CD1c-positive myeloid dendritic cell (primary cell): Measurements from ENCODE around the gene ZNF496.
"Not testable (repeated sequence)": the region's sequence is repeated elsewhere in the genome, so short reads cannot be mapped to it uniquely, and the experiment has no call there.

Experiments
- DNase-seq: peaks from one replicate; pipeline ENCODE4 v3.0.0-alpha.2; 2016; ENCODE audit errors: extremely low spot score

The ZNF496 gene

DNA sequence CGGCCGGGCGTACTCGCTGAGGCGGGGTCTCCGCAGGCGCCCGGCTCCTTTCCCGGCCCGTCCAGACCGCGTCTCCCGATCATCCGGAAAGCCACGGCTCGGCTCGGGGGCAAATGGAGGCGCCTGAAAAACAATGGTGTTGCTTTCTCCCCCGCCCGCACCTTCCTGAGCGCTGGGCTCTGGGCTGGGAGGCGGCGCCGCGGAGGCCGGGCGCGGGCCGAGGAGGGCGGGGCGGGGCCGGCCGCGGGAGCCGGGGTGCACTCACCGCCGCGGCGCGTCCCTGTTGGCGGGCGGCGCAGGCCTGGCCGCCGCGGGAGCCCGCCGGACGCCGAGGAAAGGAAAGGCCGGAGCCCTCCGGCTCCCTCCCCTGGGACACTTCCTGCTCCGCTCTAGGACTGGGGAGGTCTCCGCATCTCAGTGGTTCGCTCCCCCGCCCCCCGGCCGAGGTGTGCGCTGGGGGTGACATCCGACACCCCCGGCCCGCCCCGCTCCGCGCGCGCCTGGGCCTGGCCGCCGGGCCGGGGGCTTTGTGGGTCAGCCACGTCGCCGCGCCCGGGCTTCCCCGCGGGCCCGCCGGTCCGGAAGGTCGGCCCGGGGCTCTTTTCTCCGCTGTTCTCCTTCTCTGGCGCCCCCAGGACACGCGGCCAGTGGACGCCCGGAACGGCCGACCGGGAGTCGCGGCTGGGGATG, at the start of gene ZNF496:
Gene ZNF496 (minus strand): TSS at position 343 of the 690 bp plus-strand sequence. CDS start 2,289 bp downstream, outside the sequence.
- DNase-seq = peak; percentile 56

DNA sequence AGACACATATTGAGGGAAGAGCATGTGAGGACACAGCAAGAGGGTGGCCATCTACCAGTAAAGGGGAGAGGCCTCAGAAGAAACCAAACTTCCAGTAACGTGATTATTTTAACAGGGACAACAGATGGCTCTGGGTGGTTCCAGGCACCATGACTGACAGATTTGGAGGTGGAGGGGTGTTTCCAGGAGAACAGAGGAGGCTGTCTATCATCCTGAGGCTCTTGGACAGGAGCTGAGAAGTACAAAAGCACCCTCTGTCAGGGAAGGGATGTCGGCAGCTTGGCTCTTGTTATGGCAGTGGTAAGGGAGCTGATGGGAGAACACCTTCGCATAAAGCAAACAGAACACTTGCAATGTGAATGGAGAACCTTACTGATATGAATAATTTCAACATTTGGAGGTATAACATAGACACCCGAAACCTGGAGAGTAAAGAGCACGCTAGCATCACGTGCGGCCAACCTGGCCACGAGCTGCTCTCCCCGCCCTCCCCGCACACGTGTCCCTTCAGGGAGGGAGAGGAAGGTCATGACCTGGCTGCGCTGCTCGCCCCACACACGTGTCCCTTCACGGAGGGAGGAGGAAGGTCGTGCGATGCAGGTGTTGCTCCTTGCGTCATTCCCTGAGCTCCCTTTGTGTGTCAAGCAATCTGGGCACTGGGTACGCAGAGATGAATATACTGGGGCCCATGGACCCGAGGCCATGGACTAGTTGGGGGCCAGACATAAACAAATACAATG, 46.8 kb upstream of the ZNF496 start:
- no peak for DNase-seq

DNA sequence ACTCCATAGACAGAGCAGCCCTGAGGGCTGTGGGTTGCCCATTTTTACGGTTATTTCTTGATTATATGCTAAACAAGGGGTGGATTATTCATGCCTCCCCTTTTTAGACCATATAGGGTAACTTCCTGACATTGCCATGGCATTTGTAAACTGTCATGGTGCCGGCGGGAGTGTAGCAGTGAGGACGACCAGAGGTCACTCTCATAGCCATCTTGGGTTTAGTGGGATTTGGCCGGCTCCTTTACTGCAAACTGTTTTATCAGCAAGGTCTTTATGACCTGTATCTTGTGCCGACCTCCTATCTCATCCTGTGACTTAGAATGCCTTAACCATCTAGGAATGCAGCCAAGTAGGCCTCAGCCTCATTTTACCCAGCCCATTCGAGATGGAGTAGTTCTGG, 46.0 kb upstream of the ZNF496 start:
- DNase-seq = not testable (repeated sequence)

DNA sequence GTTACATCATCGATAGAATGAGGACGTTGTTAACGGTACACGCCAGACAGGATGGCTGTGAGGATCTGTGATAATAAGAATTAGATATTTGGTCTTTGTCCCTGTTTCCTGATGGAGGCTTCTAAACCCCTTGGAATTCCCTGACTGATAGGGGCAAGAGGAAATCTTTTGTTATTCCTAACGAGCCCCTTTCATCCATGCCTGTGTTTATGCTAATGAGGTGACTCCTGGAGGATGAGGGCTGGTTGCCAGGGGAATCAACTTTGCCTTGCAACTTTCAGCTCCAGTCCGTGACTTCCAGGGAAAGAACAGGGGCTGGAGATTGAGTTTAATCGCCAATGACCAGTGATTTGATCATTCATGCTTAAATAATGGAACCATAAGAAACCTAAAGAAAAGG, 45.0 kb upstream of the ZNF496 start:
- no peak for DNase-seq

DNA sequence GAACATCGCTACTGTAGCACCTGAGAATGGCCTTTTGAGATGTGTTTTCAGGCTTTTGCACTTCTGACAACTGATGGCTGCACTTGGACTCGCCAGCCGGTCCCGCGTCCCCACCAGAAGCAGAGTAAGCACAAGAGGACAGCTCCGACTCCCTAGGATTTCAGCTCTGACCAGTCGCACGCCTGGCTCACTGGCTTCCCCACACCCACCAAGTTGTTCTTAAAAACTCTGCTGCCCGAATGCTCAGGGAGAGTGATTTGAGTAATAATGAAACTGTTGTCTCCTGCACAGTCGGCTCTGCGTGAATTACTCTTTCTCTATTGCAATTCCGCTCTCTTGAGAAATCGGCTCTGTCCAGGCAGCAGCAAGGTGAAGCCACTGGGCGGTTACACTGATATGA, 44.1 kb upstream of the ZNF496 start:
- DNase-seq = no peak

DNA sequence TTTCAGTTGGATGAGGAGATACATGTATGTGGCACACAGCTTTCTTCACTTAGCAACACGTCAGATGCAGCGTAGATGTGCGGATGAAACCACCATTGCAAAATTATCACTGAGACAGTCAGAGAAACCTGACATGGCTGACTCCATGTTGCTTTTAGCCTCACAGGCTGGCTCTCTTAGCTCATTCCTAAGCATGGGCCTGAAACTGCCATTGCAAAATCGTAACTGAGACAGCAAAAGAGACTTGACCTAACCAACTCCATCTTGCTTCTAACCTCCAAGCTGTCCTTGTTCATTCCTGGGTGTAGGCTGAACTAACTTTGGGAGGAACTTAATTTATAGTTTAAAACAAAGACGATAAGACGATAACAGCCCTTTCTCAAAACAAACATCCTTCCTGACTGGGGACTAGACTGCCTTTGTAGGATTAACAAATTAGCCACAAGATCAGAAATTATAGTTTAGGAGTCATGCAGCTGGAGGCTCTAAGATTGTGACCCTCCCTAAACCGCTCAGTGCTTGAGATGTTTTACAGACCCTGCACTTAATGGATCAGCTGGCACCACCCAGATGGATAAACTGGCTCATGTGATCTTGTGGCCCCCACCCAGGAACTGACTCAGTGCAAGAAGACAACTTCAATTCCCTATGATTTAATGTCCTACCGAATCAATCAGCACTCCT, 43.1 kb upstream of the ZNF496 start:
- DNase-seq = not testable (repeated sequence)

DNA sequence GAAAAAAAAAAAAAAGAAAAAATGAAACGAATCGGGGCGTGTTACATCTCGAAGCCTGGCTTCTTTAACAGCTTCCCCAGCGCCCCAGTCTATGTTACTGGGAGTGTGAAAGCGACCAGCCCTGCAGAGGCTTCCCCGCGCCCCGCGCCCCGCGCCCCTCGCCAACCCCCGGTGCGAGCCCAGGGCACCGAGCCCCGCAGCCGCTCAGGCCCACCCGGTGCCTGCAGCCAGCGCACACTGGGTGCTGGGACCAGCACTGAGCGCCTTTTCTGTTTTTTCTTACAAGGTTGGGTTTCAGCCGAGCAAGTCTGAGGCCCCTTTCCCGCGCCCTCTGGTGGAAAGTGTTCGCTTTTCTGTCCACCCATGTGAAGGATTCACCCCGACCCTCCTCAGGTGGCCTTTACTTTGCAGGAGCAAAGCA, 42.1 kb upstream of the ZNF496 start:
- DNase-seq = peak; percentile 69

DNA sequence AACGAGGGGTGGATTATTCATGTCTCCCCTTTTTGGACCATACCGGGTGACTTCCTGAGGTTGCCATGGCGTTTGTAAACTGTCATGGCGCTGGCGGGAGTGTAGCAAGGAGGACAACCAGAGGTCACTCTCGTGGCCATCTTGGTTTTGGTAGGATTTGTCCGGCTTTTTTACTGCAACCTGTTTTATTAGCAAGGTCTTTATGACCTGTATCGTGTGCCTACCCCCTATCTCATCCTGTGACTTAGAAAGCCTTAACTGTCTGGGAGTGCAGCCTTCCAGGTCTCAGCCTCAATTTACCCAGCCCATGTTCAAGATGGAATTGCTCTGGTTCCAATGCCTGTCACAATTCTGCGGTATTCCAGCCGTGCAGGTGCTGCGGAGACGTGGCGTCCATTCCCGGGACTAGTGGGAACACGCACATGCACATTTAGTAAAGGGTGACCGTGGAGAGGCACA, 40.2 kb upstream of the ZNF496 start:
- no peak for DNase-seq

DNA sequence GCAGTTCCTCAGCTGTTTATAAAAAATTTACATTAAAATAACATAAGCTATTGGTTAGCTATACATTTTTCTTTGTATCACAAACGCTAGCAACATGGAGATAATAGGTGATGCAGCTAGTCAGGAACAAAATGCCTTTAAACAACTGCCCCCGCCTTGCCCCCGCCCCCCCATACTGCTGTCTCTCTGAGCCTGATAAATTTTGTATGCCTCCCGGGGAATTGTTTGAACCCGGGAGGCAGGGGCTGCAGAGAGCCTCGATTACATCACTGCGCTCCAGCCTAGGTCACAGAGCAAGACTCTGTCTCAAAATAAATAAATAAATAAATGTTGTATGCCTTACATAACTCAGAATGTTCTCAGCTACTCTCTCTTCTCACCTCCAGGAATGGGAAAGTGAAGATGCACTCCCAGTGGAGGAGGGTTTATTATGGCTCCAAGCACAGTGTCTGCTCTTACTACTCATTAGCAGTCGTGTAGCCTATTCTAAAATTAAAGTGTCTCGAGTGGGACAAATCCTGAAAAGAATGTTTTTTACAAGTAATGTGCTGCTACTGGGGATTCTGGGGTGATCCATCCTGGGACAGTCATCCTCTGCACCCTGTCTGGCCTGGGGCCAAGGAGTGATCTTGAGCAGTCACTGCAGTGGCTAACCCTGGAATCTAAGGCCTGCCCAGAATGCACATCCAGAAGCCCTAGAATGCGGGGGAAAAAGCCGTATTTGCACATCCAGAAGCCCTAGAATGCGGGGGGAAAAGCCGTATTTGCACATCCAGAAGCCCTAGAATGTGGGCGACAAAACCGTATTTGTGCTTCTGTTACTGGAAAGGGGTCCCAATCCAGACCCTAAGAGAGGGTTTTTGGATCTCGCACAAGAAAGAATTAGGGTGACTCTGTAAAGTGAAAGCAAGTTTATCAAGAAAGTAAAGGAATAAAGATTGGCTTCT, 39.4 kb upstream of the ZNF496 start:
- DNase-seq = no peak

DNA sequence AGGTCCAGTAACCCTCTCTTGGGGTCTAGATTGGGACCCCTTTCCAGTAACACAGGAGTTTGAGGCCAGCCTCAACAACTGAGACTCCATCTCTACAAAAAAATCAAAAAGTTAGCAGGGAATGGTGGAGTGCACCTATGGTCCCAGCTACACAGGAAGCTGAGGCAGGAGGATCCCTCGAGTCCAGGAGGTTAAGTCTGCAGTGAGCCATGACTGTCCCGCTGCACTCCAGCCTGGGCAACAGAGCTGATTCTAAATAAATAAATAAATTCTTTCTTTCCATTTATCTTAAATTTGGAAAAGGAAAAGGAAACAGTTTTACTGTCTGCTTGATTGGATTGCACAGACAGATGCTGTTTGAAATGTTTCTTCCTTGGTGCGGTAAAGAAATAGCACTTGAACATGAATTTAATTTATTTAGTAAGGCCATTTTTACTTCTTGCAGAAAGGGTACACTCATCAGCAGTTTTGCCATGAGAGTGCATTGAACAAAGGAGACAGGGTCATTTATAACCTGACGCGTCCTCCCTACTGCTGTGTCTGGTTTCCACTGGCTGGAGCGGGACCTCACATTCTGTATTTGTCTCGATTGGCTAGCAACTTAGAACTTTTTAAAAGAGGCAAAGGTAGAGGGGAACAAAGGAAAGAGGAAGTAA, 37.0 kb upstream of the ZNF496 start:
- DNase-seq = no peak

DNA sequence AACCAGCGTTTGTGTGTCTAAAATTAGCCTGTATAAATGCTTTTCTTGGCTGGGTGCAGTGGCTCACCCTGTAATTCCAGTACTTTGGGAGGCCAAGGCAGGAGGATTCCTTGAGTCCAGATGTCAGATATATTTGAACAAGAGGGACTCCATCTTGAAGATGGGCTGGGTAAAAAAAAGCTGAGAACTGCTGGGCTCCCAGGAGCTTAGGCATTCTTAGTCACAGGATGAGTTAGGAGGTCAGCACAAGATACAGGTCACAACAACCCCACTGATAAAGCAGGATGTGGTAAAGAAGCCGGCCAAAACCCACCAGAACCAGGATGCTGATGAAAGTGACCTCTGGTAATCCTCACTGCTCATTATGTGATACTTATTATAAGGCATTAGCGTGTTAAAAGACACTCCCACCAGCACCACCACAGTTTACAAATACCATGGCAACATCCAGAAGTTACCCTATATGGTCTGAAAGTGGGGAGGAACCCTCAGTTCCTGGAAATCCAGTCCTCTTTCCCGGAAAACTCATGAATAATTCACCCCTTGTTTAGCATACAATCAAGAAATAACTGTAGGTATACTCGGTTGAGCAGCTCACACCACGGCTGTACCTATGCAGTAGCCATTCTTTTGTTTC, 36.2 kb upstream of the ZNF496 start:
- DNase-seq = peak; percentile 24

DNA sequence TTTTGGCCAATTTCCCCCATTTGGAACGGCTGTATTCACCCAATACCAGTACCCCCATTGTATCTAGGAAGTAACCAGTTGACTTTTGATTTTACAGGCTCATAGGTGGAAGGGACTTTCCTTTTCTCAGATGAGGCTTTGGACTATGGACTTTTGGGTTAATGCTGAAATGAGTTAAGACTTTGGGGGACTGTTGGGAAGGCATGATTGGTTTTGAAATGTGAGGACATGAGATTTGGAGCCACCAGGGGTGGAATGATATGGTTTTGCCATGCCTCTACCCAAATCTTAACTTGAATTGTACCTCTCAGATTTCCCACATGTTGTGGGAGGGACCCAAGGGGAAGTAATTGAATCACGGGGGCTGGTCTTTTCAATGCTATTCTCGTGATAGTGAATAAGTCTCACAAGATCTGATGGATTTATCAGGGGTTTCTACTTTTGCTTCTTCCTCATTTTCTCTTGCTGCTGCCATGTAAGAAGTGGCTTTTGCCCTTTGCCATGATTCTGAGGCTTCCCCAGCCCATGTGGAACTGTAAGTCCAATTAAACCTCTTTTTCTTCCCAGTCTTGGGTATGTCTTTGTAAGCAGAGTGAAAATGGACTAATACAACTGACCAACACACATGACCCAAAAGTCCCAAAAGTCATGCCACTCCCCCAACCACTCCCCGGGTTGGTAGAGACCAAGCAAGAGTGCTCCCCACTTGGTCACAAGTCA, 35.4 kb upstream of the ZNF496 start:
- DNase-seq = peak; percentile 64

DNA sequence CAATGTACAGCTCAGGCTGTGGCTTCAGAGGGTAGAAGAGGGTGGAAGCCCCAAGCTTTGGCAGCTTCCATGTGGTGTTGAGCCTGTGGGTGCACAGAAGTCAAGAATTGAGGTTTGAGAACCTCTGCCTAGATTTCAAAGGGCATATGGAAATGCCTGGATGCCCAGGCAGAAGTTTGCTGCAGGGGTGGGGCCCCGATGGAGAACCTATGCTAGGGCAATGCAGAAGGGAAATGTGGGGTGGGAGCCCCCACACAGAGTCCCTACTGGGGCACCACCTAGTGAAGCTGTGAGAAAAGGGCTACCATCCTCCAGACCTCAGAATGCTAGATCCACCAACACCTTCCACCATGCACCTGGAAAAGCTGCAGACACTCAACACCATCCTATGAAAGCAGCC, 34.7 kb upstream of the ZNF496 start:
- DNase-seq = not testable (repeated sequence)

DNA sequence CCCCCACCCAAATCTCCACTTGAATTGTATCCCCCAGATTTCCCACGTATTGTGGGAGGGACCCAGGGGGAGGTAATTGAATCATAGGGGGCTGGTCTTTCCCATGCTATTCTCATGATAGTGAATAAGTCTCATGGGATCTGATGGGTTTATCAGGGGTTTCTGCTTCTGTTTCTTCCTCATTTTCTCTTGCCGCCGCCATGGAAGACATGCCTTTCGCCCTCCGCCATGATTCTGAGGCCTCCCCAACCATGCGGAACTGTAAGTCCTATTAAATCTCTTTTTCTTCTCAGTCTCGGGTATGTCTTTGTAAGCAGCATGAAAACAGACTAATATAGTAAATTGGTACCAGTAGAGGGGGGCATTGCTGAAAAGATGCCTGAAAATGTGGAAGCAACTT, 33.4 kb upstream of the ZNF496 start:
- no peak for DNase-seq

DNA sequence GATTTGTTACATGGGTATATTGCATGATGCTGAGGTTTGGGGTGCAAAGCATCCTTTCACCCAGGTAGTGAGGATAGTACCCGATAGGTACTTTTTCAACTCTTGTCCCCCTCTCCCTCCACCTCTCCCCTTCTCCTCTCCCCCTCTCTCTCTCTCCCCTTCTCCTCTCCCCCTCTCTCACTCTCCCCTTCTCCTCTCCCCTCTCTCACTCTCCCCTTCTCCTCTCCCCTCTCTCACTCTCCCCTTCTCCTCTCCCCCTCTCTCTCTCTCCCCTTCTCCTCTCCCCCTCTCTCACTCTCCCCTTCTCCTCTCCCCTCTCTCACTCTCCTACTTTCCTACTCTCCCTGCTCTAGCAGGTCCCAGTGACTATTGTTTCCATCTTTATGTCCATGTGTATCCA, 31.3 kb upstream of the ZNF496 start:
- not testable (repeated sequence) for DNase-seq

DNA sequence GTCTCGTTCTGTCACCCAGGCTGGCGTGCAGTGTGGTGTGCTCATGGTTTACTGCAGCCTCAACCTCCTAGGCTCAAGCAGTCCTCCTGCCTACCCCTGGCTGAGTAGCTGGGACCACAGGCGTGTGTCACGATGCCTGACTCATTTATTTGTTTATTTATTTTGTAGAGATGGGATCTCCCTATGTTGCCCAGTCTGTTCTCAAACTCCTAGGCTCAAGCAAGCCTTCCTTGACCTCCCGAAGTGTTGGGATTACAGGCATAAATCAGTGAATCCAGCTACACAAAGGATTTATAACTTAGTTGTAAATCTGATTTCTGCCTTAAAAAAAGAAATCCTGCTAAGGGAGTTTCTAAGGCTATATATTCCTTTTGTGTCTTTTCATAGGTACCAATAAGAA, 30.5 kb upstream of the ZNF496 start:
- DNase-seq = no peak

DNA sequence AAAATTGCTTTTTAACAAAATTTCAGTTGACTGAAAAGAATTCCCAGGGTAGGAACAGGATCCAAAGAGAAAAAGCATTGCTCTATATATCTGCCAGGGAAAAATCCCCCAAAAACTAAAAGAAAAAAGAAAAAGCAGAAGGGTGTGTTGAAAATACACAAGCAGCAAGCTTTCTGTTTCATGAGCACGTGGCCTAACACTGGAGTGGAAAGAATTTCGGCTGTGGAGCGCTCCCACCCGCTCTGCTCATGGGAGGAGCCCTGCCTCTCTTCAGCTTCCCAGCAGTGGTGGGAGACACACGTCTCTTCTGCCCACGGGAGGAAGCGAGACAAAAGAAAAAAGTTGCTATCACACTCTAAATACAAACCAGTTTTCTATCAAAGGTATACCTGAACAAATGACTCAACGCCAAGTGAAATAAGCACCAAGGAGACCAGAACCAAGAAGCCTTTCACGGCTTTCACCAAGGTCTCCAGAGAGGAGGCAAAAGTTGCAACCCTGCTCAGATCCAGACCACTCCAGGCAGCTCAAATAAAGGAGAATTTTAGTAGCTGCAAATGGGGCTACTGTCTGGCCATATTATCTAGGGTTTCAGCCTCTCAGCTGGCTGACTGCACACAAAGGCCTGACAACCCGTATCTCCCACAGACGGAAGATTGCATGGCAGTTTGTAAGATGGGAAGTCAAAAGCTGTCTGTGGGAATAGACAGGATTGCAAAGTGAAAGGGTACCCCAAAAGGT, 29.5 kb upstream of the ZNF496 start:
- peak; percentile 63 for DNase-seq

DNA sequence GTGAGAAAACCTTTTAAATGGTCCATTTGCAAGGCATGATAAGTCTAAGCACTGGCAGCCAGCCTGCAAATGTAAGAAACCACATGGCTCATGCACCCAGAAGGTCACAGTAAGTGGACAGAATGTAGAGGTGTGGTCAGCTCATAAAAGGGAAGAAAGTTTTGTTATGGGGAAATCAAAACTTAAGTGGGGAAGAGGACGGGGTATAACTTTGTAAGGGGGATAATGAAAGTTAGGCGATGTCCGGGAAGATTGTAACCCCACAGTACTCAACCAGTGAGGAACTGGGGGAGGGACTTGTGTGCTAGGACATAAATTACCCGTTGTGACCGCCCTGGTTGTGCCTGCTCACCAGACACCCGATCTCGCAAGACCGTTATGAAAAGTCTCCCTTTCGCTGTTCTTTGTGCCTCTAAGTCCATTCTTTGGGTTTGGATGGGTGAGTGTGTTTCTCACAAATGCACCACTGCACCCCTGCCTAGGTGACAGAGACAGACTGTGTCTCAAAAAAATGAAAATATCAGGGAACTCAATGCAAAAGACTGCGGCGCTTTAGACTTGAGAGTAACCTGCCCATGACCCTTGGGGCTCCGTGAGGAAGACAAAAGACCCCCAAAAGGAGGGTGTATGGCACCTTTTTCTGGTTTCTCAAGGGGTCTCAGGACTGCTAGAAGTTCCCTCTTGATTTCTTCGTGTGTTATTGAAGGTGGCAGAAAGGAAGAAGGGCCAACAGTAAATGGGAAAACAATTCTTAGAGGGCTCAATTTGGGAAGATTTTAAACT, 28.6 kb upstream of the ZNF496 start:
- peak; percentile 63 for DNase-seq
